ENCODE results near the gene ZNF446.
A peak's percentile ranks its signal among the peaks of the same experiment; 100 is the strongest.

Gene ZNF446

GRCh38 chr19:58510084-58510862, 34.1 kb downstream of the ZNF446 start:
- no peak for TF ChIP-seq SIN3A (IDR thresholded peaks at IDR 0.05; ENCODE audit: borderline replicate concordance, insufficient read depth, low read length)
- TF ChIP-seq REST (IDR thresholded peaks at IDR 0.05; ENCODE audit: insufficient read depth in 1 of 2, low read depth in 2 of 2, low read length in 2 of 2): no peak
- no peak for TF ChIP-seq POLR2AphosphoS5 (IDR thresholded peaks at IDR 0.05; ENCODE audit: low read depth, low read length)
- TF ChIP-seq TAF1 (IDR thresholded peaks at IDR 0.05; ENCODE audit: borderline replicate concordance, insufficient read depth, low read length): no peak
- no peak for TF ChIP-seq FOXP2 (optimal IDR thresholded peaks at IDR 0.05; ENCODE audit: borderline replicate concordance, extremely low read depth, extremely low read length, insufficient read depth)

- TF ChIP-seq TAF1 (IDR thresholded peaks at IDR 0.05; ENCODE audit: borderline replicate concordance, insufficient read depth, low read length) (no peak), POLR2AphosphoS5 (IDR thresholded peaks at IDR 0.05; ENCODE audit: low read depth, low read length) (no peak), REST (IDR thresholded peaks at IDR 0.05; ENCODE audit: insufficient read depth in 1 of 2, low read depth in 2 of 2, low read length in 2 of 2) (no peak), SIN3A (IDR thresholded peaks at IDR 0.05; ENCODE audit: borderline replicate concordance, insufficient read depth, low read length) (no peak), FOXP2 (optimal IDR thresholded peaks at IDR 0.05; ENCODE audit: borderline replicate concordance, extremely low read depth, extremely low read length, insufficient read depth) (no peak)
These were observed 35.4 kb downstream of the ZNF446 start, which contains the start of gene SLC27A5 for GRCh38 chr19:58511353-58512208. SLC27A5 (minus strand) TSS chr19:58511992; CDS start chr19:58511955, 37 bp downstream.

- no peak for TF ChIP-seq SIN3A (IDR thresholded peaks at IDR 0.05; ENCODE audit: borderline replicate concordance, insufficient read depth, low read length)
These were observed 37.1 kb downstream of the ZNF446 start for GRCh38 chr19:58513213-58513693.

GRCh38 chr19:58513694-58514563, 37.8 kb downstream of the ZNF446 start:
- TF ChIP-seq REST (IDR thresholded peaks at IDR 0.05; ENCODE audit: insufficient read depth in 1 of 2, low read depth in 2 of 2, low read length in 2 of 2) (0 out of 4 replicates have a peak, but pooled peaks of 1 of the 2 experiments have one; percentile 17), FOXP2 (optimal IDR thresholded peaks at IDR 0.05; ENCODE audit: borderline replicate concordance, extremely low read depth, extremely low read length, insufficient read depth) (peak; percentile 97), POLR2AphosphoS5 (IDR thresholded peaks at IDR 0.05; ENCODE audit: low read depth, low read length) (peak; percentile 89), TAF1 (IDR thresholded peaks at IDR 0.05; ENCODE audit: borderline replicate concordance, insufficient read depth, low read length) (peak; percentile 64; the same call in 1 of the 2 replicates), SIN3A (IDR thresholded peaks at IDR 0.05; ENCODE audit: borderline replicate concordance, insufficient read depth, low read length) (peak; percentile 31; the same call in 1 of the 2 replicates)

Measured in PFSK-1 (cell line).